LNCaP clone FGC (cell line): ENCODE results near the gene OSBPL9.

ENCODE experiments used
- DNase-seq: peaks from one replicate; pipeline ENCODE4 v3.0.0-alpha.2; 2011; ENCODE audit warnings: low read depth
- H3K4me3 ChIP-seq: 2 replicates; pipeline ENCODE4 v1.5.1; 2011; ENCODE audit warnings: mild to moderate bottlenecking, low read depth, low read length, control low read depth
- CTCF ChIP-seq: IDR thresholded peaks from 2 replicates; pipeline ENCODE4 v1.5.1; 2012; ENCODE audit warnings: mild to moderate bottlenecking; ENCODE audit not compliant: control insufficient read depth, insufficient read depth; ENCODE audit errors: extremely low read depth

The OSBPL9 gene

GRCh38 chr1:51819810-51820209 lies 202.9 kb downstream of the OSBPL9 start:
- no peak for DNase-seq
- H3K4me3 ChIP-seq, result no peak overlapping the region
- no peak for TF ChIP-seq CTCF

GRCh38 chr1:51829058-51829457 lies 212.2 kb downstream of the OSBPL9 start:
- TF ChIP-seq CTCF, result no peak
- no peak overlapping the region for H3K4me3 ChIP-seq
- DNase-seq, result no peak

GRCh38 chr1:51833700-51834099 lies 216.8 kb downstream of the OSBPL9 start:
- DNase-seq, result no peak
- no peak overlapping the region for H3K4me3 ChIP-seq
- TF ChIP-seq CTCF, result no peak

GRCh38 chr1:51837243-51837642 lies 220.4 kb downstream of the OSBPL9 start:
- no peak for TF ChIP-seq CTCF
- no peak overlapping the region for H3K4me3 ChIP-seq
- DNase-seq, result peak; percentile 69
